WTC11 (cell line): Measurements from ENCODE around the gene HTRA2.

Experiments used
- ATF2 ChIP-seq: sonication (generic); formaldehyde crosslinking; IDR thresholded peaks from 2 replicates; pipeline ENCODE4 v1.8.1; 2022; ENCODE audit warnings: low read depth, missing genetic modification reagents, borderline replicate concordance
- CTCF ChIP-seq: fragments of 200-600 bp; IDR thresholded peaks from 2 replicates; pipeline ENCODE4 v1.8.0; 2022; ENCODE audit warnings: antibody characterized with exemption
- ZMAT4 ChIP-seq: fragments of 250-450 bp; sonication (Bioruptor Pico); IDR thresholded peaks from 2 replicates; pipeline ENCODE4 v1.9.0; 2021; ENCODE audit warnings: mild to moderate bottlenecking
- ZNF232 ChIP-seq: sonication (generic); formaldehyde crosslinking; IDR thresholded peaks from 2 replicates; pipeline ENCODE4 v1.8.0; 2022; ENCODE audit warnings: mild to moderate bottlenecking, missing genetic modification reagents

DNA sequence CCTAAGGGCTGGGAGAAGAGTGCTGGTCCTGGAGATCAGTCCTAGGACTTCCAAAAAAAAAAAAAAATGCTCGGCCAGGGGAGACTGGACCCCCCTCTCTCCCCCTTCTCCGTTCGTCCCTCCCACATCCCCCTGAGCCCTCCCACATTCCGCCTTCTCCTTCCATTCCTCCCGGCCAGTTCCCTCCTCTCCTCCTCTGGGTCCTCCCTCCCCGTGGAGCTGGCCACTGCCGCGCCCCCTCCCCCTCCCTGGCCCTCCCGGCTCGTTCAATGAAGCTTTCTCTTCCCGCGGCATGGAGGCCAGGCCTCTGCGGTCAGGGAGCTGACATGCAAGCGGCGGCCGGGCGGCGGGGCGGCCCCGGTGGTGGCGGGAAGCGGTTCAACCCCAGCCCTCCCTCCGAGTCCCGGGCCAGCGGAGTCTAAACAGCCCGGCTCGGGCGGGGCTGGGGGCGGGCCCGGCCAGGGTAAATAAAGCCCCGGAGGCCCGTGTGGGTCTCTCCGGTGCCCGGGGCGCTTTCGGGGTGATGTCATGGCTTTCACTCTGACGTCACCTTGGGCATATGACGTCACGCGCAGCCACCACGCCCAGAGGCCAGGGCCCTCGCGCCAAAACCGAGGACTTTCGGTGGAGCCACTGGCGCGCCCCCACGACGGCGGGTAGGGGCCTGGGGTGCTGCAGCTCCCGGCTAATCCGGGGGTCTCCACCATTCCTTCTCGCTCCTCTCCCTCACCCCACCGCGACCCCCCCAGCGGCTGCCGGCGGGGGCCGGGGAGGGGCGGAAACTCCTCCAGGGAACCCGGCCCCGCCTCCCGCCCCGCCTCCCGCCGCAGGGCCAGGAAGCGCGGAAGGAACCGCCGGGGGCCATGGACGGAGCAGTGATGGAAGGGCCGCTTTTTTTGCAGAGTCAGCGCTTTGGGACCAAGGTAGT, 24.4 kb downstream of the HTRA2 start, which contains the start of the genes DOK1 and LOXL3:
- TF ChIP-seq CTCF: no peak
- no peak for TF ChIP-seq ZNF232
- no peak for TF ChIP-seq ZMAT4
- TF ChIP-seq ATF2 (CRISPR knock-in tag): no peak
